Stromal cell of bone marrow (primary cell): ENCODE results near the gene ARHGAP18.

Experiments
- DNase-seq: peaks from one replicate; pipeline ENCODE4 v3.0.0-alpha.2; 2012; ENCODE audit warnings: low read depth

ARHGAP18 gene

GRCh38 chr6:129719692-129720091, 9.7 kb upstream of the ARHGAP18 start:
- DNase-seq = peak; percentile 42

GRCh38 chr6:129717277-129717676, 7.3 kb upstream of the ARHGAP18 start:
- DNase-seq = peak; percentile 32

GRCh38 chr6:129713806-129714333, 3.9 kb upstream of the ARHGAP18 start:
- no peak for DNase-seq

- no peak for DNase-seq
These were observed 1.3 kb upstream of the ARHGAP18 start for GRCh38 chr6:129711271-129711631.

GRCh38 chr6:129710450-129711270, 683 bp upstream of the ARHGAP18 start:
- DNase-seq = no peak

- DNase-seq = peak; percentile 40
These were observed 695 bp downstream of the ARHGAP18 start for GRCh38 chr6:129709196-129709768.

- no peak for DNase-seq
These were observed 1.3 kb downstream of the ARHGAP18 start for GRCh38 chr6:129708496-129709195.

- no peak for DNase-seq
These were observed 2.0 kb downstream of the ARHGAP18 start for GRCh38 chr6:129707882-129708495.

- DNase-seq = no peak
These were observed 2.9 kb downstream of the ARHGAP18 start for GRCh38 chr6:129707028-129707427.

GRCh38 chr6:129705212-129705611, 4.8 kb downstream of the ARHGAP18 start:
- no peak for DNase-seq

GRCh38 chr6:129704708-129705107, 5.3 kb downstream of the ARHGAP18 start:
- no peak for DNase-seq

GRCh38 chr6:129701721-129702455, 8.1 kb downstream of the ARHGAP18 start:
- no peak for DNase-seq

- DNase-seq = no peak
These were observed 9.3 kb downstream of the ARHGAP18 start for GRCh38 chr6:129700666-129701065.

- DNase-seq = no peak
These were observed 10.3 kb downstream of the ARHGAP18 start for GRCh38 chr6:129699659-129700058.

- DNase-seq = no peak
These were observed 11.5 kb downstream of the ARHGAP18 start for GRCh38 chr6:129698430-129698829.

GRCh38 chr6:129697788-129698187, 12.2 kb downstream of the ARHGAP18 start:
- DNase-seq = no peak

- no peak for DNase-seq
These were observed 13.1 kb downstream of the ARHGAP18 start for GRCh38 chr6:129696843-129697242.

- no peak for DNase-seq
These were observed 14.0 kb downstream of the ARHGAP18 start for GRCh38 chr6:129696028-129696418.

- no peak for DNase-seq
These were observed 14.5 kb downstream of the ARHGAP18 start for GRCh38 chr6:129695373-129696027.

GRCh38 chr6:129694036-129694435, 15.9 kb downstream of the ARHGAP18 start:
- no peak for DNase-seq

GRCh38 chr6:129692467-129692866, 17.5 kb downstream of the ARHGAP18 start:
- DNase-seq = no peak
